ENCODE measurements around the gene RFX7. TPM values are rescaled to one million over a fixed set of nuclear protein-coding genes. Genes with fewer than 3 reads are reported as not detected.
A peak's percentile ranks its signal among the peaks of the same experiment; 100 is the strongest.
"Not testable (repeated sequence)": the region's sequence is repeated elsewhere in the genome, so short reads cannot be mapped to it uniquely, and the experiment has no call there.

The RFX7 gene
- 2.1 and 2.3 TPM in 2 replicates for total RNA-seq (2014; rRNA removed; shearing (Covaris generic); ENCODE audit: low replicate concordance)

DNA sequence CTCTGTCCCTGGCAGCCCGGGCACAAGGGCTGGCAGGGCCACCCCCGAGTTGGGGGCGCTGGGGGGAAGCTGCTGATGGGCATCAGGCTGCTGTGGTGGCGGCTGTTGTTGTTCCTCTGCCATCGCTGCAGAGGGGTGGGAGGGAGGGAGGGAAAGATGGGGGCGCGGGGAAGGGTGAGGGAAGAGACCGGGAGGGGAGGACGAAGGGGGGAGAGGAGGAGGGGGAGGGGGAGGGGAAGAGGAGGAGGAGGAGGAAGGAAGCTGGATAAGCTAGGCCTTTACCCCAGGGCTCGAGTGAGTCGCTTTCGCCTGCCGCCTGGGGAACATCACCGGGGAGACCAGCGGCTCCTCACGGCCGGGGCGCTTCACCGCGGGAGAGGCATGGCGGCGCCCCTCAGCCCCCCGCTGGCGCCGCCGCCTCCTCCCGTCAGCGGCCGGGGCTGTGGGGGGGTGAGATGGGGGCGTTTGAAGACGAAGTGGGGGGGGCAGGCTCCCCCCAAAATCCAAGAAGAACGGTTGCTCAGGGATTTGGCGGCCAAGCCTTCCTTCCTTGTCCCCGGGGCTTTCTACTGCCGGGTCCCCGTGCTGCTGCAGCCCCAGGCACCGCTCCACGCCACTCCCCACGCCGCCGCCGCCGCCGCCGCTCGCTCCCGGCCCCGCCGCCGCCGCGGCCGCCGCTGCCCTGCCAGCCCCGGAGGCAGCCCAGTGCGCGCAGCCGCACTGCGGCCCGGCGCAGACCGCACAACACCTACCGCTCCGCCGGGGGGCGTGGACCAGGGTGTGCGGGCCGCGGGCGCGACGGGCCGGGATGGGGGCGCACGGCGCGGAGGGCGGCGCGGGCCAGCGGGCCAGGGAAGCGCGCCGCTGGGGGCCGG is at the start of gene RFX7:
RFX7 (minus strand) TSS at position 717 of the 875 bp plus-strand sequence; CDS start at position 123, 594 bp downstream.
- Histone ChIP-seq H3K9me3 (no peaks in the 10 kb centered on the region), H3K27me3 (no peaks in the 10 kb centered on the region), H3K36me3 (peaks cover 13% of the 10 kb centered on the region), H3K4me3 (peak within 1 kb of the TSS; percentile 72)
- peak; percentile 85 for DNase-seq

DNA sequence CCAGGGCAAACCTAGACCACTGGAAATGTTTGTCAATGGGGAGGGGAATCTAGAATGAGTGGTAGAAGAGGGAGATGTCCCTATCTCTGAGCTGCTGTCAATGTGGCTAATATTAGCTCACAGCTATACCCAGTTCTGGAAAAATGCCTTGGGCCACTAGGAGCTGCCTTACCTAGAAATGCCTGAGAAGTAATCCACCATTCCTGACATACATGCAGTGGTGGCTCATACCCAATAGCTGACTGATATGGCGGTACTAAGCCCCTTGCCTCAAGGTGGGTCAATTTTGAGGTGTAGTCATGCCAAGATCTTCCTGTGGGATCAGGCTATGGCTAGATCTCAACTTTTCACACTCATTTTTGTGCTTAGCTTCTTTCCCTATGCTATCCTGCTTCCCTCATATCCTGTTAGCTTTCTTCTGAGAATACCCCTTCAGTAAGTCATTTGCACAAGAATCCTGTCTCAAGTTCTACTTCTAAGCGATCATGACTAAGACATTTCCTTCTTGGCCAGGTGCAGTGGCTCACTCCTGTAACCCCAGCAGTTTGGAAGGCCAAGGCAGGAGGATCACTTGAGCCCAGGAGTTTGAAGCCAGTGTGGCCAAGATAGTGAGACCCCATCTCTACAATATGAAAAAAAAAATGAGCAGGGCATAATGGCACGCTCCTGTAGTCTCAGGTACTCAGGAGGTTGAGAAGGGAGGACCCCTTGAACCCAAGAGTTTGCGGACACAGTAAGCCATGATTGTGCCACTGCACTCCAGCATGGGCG is 49.1 kb upstream of the RFX7 start:
- no peaks in the 10 kb centered on the region for H3K36me3 ChIP-seq
- no peak for DNase-seq
- no peak overlapping the region for H3K4me3 ChIP-seq
- H3K27me3 ChIP-seq, result no peaks in the 10 kb centered on the region
- no peaks in the 10 kb centered on the region for H3K9me3 ChIP-seq

- Histone ChIP-seq H3K27me3 (no peaks in the 10 kb centered on the region), H3K36me3 (no peaks in the 10 kb centered on the region)
- no peak for DNase-seq
These were observed 48.1 kb upstream of the RFX7 start for GRCh38 chr15:56291741-56292140.

GRCh38 chr15:56286213-56286612 is 42.5 kb upstream of the RFX7 start:
- no peak for DNase-seq
- Histone ChIP-seq H3K4me3 (no peak overlapping the region), H3K9me3 (no peaks in the 10 kb centered on the region), H3K27me3 (peaks cover 9% of the 10 kb centered on the region), H3K36me3 (no peaks in the 10 kb centered on the region)

More at GRCh38 chr15:56291741-56292140, 48.1 kb upstream of the RFX7 start:
- Histone ChIP-seq H3K4me3 (no peak overlapping the region), H3K9me3 (no peaks in the 10 kb centered on the region)

DNA sequence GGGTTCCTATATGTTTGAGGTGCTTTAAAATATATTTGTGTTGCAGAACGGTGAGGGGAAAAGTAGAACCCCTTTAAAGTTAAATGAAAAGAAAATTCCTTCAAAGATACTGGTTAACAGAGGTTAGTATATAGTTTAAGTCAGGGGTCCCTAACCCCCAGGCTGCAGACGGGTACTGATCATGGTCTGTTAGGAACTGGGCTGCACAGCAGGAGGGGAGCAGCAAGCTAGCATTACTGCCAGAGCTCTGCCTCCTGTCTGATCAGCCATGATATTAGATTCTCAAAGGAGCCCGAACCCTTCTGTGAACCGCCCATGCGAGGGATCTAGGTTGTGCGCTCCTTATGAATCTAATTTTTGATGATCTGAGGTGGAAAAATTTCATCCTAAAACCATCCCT is 37.5 kb upstream of the RFX7 start:
- no peak for DNase-seq
- Histone ChIP-seq H3K9me3 (no peaks in the 10 kb centered on the region), H3K4me3 (no peak overlapping the region), H3K27me3 (peaks cover 19% of the 10 kb centered on the region), H3K36me3 (no peaks in the 10 kb centered on the region)

DNA sequence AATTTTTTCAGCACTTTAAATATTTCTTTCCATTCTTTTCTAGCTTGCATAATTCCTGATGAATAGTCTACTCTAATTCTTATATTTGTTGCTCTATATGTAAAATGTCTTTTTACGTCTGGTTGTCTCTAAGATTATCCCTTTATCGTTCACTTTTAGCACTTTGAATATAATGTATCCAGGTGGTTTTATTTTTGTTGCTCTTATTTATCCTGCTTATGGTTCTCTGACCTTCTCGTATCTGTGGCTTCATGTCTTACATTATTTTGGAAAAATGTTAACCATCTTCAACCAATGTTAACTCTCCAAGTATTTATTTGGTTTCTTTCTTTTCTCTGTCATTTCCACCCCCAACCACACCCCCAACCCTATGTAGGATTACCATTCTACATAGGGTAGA is 30.0 kb upstream of the RFX7 start:
- Histone ChIP-seq H3K9me3 (peaks cover 12% of the 10 kb centered on the region), H3K27me3 (no peaks in the 10 kb centered on the region)

DNA sequence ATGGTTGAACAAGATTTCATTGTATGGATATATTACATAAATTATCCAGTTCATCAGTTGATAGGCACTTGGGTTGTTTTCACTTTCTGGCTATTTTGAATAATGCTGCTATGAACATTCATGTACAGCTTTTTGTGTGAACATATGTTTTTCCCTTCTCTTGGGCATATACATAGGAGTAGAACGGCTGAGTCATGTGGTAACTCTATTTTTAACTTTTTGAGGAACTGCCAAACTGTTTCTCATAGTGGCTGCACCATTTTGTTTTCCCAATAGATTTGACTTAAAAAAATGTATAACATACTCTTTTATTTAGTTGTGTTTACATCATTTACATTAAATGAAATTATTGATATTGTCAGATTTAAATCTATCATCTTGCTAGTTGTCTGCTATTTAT is 28.8 kb upstream of the RFX7 start:
- DNase-seq, result no peak
- Histone ChIP-seq H3K9me3 (peaks cover 12% of the 10 kb centered on the region), H3K4me3 (no peak overlapping the region), H3K36me3 (no peaks in the 10 kb centered on the region), H3K27me3 (no peaks in the 10 kb centered on the region)

More for the DNA sequence above, 30.0 kb upstream of the RFX7 start:
- no peak for DNase-seq
- Histone ChIP-seq H3K4me3 (no peak overlapping the region), H3K36me3 (no peaks in the 10 kb centered on the region)

DNA sequence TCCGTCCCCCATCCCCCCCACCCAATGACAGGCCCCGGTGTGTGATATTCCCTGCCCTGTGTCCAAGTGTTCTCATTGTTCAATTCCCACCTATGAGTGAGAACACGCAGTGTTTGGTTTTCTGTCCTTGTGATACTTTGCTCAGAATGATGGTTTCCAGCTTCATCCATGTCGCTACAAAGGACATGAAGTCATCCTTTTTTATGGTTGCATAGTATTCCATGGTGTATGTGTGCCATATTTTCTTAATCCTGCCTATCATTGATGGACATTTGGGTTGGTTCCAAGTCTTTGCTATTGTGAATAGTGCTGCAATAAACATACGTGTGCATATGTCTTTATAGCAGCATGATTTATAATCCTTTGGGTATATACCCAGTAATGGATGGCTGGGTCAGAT is 22.8 kb upstream of the RFX7 start:
- not testable (repeated sequence) for DNase-seq, H3K36me3 ChIP-seq, H3K9me3 ChIP-seq, H3K27me3 ChIP-seq, H3K4me3 ChIP-seq

DNA sequence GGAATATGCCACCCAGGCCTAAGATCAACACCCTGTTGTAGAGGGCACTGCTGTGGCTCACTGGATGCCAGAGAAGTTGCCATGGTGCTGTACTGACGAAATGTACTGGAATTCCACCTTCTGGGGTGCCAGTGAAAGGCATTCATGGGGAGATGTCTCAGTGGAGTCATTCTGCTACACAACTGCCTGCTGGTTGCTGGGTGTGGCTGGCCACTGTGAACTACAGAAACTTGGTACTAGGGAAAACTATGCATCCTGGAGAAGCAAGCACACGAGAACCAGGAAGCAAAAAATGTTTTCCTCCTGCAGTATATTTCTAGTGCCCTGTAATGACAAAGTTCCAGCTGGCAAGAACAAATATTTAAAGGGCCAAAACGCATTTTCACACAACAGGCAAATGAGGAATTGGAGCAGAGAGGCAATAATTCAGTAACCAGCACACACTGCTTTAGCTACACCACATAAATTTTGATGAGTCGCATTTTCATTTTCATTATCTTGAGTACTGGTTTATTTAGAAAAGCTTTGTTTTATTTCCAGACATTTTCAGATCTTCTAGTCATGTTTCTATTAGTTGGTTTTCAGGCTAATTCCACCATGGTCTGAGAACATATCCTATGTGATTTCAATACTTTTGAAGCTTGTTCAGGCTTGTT is 18.3 kb upstream of the RFX7 start:
- 0 out of 2 replicates have a peak, but pooled peaks cover 3% of the 10 kb centered on the region for H3K27me3 ChIP-seq
- H3K9me3 ChIP-seq, result peaks cover 2% of the 10 kb centered on the region; the same call in 1 of the 2 replicates
- no peak overlapping the region for H3K4me3 ChIP-seq
- H3K36me3 ChIP-seq, result no peaks in the 10 kb centered on the region
- no peak for DNase-seq

- H3K27me3 ChIP-seq, H3K9me3 ChIP-seq, H3K36me3 ChIP-seq, H3K4me3 ChIP-seq, DNase-seq: not testable (repeated sequence)
These were observed 13.6 kb upstream of the RFX7 start for GRCh38 chr15:56257306-56257705.

DNA sequence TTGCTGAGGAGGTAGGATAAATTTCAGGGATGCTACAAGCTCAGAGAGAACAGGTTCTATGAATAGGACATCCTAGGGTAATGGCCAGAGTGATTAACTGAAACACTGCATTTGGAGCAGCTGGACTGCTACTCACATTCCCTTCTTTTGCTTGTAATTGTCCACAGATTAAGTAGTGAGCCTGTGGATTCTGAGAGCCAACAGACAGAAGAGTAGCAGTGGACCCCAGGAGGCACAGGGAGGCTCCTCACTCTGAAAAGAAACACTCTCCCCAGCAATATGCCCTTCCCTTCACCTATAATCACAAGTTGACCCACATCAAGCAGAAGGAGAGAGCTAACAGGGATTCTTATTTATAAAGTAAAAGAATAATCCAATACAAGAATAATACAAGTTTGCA is 10.6 kb upstream of the RFX7 start:
- DNase-seq, result no peak
- no peaks in the 10 kb centered on the region for H3K36me3 ChIP-seq

GRCh38 chr15:56252386-56252785 is 8.7 kb upstream of the RFX7 start:
- Histone ChIP-seq H3K4me3 (no peak overlapping the region), H3K9me3 (no peaks in the 10 kb centered on the region; the same call in 1 of the 2 replicates), H3K27me3 (no peaks in the 10 kb centered on the region), H3K36me3 (no peaks in the 10 kb centered on the region)
- DNase-seq, result no peak

More for the DNA sequence above, 10.6 kb upstream of the RFX7 start:
- H3K27me3 ChIP-seq, result no peaks in the 10 kb centered on the region
- no peak overlapping the region for H3K4me3 ChIP-seq
- H3K9me3 ChIP-seq, result no peaks in the 10 kb centered on the region; the same call in 1 of the 2 replicates

GRCh38 chr15:56251315-56252095 is 7.8 kb upstream of the RFX7 start:
- Histone ChIP-seq H3K36me3 (no peaks in the 10 kb centered on the region), H3K9me3 (no peaks in the 10 kb centered on the region; the same call in 1 of the 2 replicates), H3K4me3 (no peak overlapping the region), H3K27me3 (no peaks in the 10 kb centered on the region)
- no peak for DNase-seq

DNA sequence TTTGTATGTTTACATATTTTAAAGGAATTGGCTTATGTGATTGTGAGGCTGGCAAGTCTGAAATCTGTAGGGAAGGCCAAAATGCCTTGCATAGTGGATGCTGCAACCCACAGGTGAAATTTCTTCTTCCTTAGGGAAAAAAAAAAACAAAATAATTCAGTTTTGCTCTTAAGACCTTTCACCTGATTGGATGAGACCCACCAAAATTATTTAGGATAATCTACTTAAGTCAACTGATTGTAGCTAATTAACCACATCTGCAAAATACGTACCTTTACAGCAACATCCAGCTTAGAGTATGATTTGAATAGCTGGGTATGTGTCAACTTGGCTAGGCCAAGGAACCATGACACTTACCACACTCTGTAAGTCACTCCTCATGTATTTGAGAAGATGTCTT is 6.9 kb upstream of the RFX7 start:
- Histone ChIP-seq H3K27me3 (no peaks in the 10 kb centered on the region), H3K36me3 (no peaks in the 10 kb centered on the region), H3K9me3 (no peaks in the 10 kb centered on the region; the same call in 1 of the 2 replicates), H3K4me3 (no peak overlapping the region)
- no peak for DNase-seq

DNA sequence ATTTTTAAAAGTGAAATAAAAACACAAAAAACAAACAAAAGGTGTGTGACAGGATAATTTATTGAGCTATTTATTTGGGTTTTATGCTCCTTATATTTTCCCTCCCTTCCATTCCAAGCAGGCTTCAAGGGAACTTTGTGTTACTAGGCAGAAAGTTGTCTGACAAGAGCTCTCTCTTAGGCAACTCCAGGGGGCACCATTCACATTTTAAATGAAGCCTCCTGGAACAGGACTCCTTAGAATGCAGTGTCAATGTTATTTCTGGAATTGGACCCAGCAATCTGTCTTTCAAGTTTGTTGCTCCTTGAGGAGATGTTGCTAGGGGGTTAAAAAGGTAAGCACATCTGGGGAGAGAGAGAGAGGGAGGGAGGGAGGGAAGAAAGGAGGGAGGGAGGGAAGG is 5.4 kb upstream of the RFX7 start:
- no peaks in the 10 kb centered on the region for H3K27me3 ChIP-seq
- H3K9me3 ChIP-seq, result no peaks in the 10 kb centered on the region; the same call in 1 of the 2 replicates
- no peak for DNase-seq
- no peaks in the 10 kb centered on the region for H3K36me3 ChIP-seq
- no peak overlapping the region for H3K4me3 ChIP-seq

DNA sequence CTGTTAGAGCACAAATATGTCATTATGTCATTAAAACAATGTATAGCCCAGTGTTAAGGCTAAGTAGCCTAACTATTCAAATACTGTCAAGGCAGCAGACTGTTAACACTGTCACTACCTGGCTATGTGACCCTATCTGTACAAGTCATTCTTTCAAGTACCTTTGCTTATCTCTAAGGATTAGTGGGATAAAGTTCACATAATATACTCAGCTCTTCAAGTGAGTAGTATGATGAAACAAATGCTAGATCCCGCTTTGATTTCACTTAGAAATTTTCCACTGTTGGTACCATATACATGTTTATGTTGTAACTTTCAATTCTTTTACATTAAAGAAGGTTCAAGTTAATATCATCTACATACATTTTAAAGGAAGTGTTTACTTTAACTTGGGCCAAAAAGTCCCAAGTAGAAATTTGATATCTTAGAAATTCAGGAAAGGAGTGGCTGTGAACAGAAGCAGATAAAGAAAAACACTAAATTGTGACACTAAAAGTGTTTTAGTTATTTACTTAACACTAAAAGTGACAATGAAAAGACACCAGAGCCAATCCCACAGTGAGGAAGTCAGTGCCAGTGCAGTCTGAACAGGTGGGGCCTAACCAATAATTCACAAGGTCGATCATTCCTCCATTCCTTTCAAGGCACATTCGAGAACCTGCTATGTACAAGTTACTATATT is 4.8 kb upstream of the RFX7 start:
- no peak for DNase-seq
- H3K27me3 ChIP-seq, result no peaks in the 10 kb centered on the region
- H3K36me3 ChIP-seq, result no peaks in the 10 kb centered on the region
- no peaks in the 10 kb centered on the region; the same call in 1 of the 2 replicates for H3K9me3 ChIP-seq
- H3K4me3 ChIP-seq, result no peak overlapping the region

All from MG63 (cell line).